GM21515 (cell line): ENCODE measurements around the gene SEMA4D.
A peak's percentile ranks its signal among the peaks of the same experiment; 100 is the strongest.

Experiments
- ATAC-seq: cut with Tn5 transposase; IDR thresholded peaks from one replicate; pipeline ENCODE4 v1.9.1; 2021; ENCODE audit not compliant: unreplicated experiment

The SEMA4D gene

DNA sequence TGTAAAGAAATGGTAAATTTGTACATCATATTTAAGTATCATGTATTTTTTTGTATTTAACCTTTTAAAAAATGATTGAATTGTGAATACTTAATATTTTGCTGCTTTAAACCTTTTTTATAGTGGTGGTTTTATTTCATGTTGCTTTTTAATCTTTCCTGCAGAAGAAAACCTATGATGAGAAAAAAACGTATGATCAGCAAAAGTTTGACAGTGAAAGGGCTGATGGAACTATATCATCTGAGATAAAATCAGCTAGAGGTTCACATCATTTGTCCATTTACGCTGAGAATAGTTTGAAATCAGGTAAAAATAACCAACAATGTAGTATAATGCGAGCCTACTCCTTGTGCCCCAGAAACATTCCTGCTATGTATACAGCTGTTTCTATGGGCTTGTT, 172.2 kb downstream of the SEMA4D start:
- ATAC-seq = no peak

DNA sequence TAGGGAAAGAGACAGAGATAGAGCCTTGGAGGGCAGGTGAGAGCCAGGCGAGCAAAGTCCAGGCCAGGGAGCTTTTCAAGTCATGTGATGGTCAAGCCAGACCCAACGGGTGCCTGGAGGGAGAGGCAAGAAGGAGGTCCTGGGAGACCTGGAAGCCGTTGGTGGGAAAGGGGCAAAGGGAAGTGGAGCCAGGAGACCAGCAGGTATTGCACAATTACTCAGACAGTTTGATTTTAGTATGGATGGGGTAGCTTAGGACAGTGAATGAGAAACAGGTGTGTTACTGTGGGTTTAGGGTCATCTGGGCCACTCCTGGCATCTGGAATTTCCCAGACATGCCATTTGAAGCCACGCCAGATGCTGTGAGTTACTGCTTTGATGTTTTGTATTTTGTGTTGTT, 174.5 kb downstream of the SEMA4D start:
- ATAC-seq = no peak

DNA sequence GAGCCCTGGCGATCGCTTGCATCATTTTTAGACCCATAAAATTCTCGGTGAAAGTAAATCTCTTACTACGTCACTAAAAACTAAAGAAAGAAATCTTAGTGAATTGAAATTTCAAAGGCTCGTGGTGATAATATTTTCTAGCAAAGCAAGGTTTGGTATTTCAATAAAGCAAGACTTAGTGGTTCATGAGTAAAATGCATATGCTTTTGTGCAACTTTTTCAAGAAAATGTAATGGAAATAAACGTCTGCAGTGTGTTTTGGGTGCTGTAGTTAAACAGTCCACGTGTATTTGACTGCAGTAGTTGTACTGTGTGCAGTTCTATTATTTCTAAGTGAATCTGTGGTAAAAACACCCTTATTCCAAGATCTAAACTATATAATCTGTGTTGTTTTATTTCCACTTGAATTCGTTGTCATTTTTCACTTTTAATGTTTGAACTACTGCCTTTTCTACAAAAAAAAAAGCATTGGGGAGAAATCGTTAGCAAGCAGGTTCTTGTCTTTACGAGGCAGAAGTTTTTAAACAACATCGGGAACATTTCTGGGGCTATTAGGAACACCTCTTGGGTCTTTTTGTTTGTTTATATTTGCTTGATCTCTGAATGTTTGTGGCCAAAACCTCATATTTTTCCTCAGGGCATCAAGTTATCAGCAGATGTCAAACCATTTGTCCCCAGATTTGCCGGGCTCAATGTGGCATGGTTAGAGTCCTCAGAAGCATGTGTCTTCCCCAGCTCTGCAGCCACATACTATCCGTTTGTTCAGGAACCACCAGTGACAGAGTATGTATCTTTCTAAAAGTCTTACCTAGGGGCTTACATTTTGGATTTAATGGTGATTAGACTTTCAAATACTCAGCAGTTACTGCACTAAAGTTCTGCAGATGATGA, 178.7 kb downstream of the SEMA4D start:
- ATAC-seq = no peak

DNA sequence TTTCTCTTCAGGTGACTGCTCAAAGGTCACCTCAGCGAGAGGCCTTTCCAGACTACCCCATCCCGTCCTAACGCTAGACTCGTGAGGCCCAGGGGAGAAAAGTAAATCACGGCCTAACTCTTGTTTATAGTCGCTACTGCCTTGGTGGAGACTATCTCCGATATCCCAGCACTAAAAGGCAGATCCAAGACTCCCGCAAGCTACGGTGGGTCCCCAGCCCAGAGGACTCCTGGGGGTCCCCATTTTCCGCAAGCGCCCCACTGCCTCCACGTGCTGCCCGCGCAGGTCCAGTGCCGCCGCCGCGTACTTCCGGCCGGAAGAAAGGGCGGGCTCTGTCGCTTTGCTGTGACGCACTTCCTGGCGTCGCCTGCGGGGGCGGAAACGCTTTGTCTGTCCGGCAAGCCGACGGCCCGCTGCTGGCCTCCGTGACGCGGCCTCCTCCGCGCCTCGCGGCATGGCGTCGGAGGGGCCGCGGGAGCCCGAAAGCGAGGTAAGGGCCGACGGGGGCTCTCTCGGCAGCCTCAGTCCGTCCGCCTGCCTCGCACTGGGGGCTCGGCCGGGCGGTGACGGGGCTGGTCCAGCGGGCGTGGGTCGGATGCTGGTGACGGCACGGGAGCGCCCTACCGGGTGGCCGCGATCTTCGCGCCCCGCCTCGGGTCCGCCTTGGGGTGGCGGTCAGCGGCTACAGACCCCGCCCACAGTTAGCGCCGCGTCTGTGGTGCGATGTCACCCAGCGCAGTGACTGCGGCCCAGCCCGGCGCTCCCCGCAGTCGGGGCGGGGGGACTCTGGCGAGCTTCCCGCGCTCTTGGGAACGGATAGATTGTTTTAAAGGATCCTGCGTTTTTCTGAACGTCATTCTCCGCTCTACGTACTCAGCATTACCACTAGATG, 179.5 kb downstream of the SEMA4D start, which contains the start of gene SECISBP2:
Gene SECISBP2, plus strand, starts transcription at position 378 of the 892 bp plus-strand sequence. Its CDS starts 77 bp downstream, at position 455.
- peak; percentile 88 for ATAC-seq

DNA sequence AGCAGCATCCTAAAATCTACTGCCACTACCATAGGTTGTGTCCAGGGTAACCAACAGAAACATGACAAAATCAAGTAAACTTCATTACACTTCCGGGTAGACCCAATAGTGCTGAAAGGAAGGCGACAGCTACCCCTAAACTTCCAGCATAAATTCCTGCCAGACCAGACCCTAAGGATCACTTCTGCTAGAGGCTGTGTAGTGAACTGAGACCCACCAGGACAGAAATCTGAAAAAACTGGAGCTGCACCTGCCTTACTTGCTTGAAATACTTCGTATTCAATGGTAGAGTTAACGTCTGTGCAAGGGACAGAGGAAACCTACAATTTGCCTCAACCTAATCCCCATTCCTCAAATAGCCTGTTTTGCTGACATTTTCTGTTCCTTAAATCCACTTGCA, 180.6 kb downstream of the SEMA4D start:
- ATAC-seq = no peak

GRCh38 chr9:89315482-89315881, 182.4 kb downstream of the SEMA4D start:
- ATAC-seq = no peak

GRCh38 chr9:89314955-89315354, 183.0 kb downstream of the SEMA4D start:
- ATAC-seq = no peak

GRCh38 chr9:89313842-89314241, 184.1 kb downstream of the SEMA4D start:
- no peak for ATAC-seq

DNA sequence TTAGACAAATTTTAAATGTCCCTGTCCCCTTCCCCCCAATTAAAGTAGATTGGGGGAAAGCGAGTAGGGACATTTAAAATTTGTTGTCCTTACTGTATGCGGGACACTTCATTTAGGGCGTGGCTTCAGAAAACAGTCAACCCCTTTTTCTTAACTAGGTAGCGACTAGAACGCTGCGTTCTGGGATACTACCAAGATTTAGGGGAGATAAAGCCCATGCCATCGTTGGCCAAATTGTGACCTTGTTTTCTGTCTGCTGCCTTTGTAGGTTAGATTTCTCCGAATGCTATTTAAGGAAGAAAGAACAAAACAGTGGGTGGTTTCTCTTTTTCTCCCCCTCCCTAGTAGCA, 185.7 kb downstream of the SEMA4D start:
- ATAC-seq = no peak

DNA sequence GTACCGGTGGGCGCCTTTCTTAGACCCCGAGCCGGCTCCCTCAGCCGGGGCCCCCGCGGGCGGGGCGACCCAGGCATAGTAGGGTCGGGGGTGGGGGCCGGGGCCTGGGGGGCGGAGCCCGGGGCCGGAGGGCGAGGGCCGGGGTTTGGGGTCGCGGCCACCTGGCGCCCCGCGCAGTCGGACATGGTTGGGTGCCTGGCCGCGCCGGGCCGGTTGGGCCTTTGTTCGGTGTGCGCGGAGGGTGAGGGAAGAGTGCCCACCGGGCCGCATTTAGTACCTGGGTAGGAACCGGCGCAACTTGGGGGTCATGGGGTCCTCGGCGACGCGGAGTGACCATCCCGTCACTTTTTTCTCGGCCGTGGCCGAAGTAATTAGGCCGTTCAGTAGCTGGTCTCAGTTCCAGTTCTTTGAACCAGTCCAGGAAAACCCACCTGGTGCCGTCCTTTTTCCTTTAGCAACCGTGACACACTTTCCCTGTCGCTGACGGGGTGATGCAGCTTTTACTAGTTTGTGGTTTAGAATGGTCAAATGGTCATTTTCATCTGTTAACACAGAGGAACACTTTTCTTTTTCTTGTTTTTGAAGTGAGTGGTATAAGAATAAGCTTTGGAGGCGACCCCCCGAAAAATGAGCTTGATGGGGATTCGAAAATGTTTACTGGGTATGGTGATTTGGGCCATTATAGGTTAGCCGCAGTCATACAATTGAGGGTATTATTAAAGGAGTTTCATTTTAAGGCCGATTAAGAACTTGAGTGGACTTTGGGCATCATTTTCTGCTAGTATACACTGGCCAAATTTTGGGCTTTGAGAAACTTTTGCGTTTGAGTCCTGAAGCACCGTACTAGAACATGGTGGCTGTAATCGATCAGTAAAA, 186.3 kb downstream of the SEMA4D start:
- peak; percentile 4 for ATAC-seq
